Measurements from ENCODE around the gene NALF2. TPM values are rescaled to one million over a fixed set of nuclear protein-coding genes. Genes with fewer than 3 reads are reported as not detected.

The NALF2 gene
- polyA plus RNA-seq, 3 donors = not detected

- H3K36me3 ChIP-seq (replicated peaks in 1 of 2; ENCODE audit: control insufficient read depth in 1 of 2, insufficient read depth in 2 of 2, low read length in 2 of 2) = no peaks in the 10 kb centered on the region
Measured at GRCh38 chrX:69506617-69507499, 2.7 kb downstream of the NALF2 start.

DNA sequence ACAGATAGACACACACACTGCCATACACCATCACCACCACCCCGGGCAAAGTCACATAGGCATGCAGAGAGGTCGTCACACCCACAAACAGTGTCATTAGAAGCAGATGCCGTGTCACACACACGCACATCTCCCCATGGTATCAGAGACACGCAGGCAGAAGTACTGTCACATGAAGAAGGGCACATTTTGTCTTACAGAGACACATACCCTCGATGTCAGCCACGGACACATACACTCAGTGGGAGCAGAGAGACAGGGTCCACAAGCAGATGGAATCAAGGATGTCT lies 3.3 kb downstream of the NALF2 start:
- intact Hi-C loops (cut with micrococcal nuclease) = no loop called here
- H3K9ac ChIP-seq (ENCODE audit: insufficient read depth, low read length, poor library complexity, severe bottlenecking) = no peak overlapping the region
- no peaks in the 10 kb centered on the region for H3K79me2 ChIP-seq (ENCODE audit: insufficient read depth, low read length)
- no peak overlapping the region for H2AFZ ChIP-seq (ENCODE audit: insufficient read depth, low read depth, low read length, poor library complexity, severe bottlenecking)
- WGBS (ENCODE audit: insufficient coverage) = 96% methylated on average over 3 of the region's 7 CpGs
- H3K4me1 ChIP-seq (ENCODE audit: control insufficient read depth in 1 of 2, insufficient read depth in 2 of 2, low read length in 2 of 2) = no peaks in the 10 kb centered on the region
- H3K9me3 ChIP-seq (replicated peaks in 1 of 2; ENCODE audit: control insufficient read depth in 1 of 2, insufficient read depth in 1 of 2, low read length in 2 of 2) = no peaks in the 10 kb centered on the region
- H3K36me3 ChIP-seq (replicated peaks in 1 of 2; ENCODE audit: control insufficient read depth in 1 of 2, insufficient read depth in 2 of 2, low read length in 2 of 2) = no peaks in the 10 kb centered on the region
- Mint-ChIP-seq H3K27me3 (ENCODE audit: low read depth in 3 of 3) (peaks cover 17 to 37% (median 28%) of the 10 kb centered on the region in 3 donors), H3K4me3 (peak overlapping the region in 1 of 2 donors; percentile 55), H3K4me1 (no peaks in the 10 kb centered on the region), H3K9me3 (peaks cover 0 to 10% (median 3%) of the 10 kb centered on the region in 7 donors), H3K36me3 (no peaks in the 10 kb centered on the region), H3K27ac (no peak overlapping the region)
- no peak overlapping the region for H3K27ac ChIP-seq (ENCODE audit: low read depth in 1 of 2, low read length in 2 of 2)
- peaks cover 11 to 33% of the 10 kb centered on the region in 2 donors for H3K27me3 ChIP-seq (ENCODE audit: control insufficient read depth in 2 of 2, insufficient read depth in 2 of 2, low read length in 2 of 2)
- H3K4me2 ChIP-seq (replicated peaks; ENCODE audit: extremely low read depth, low read length, poor library complexity, severe bottlenecking) = no peak overlapping the region
- no peak overlapping the region for H3K4me3 ChIP-seq (replicated peaks in 1 of 3; ENCODE audit: low read depth in 2 of 3, low read length in 3 of 3)
- no peak for DNase-seq
- TF ChIP-seq, protein P1, sequence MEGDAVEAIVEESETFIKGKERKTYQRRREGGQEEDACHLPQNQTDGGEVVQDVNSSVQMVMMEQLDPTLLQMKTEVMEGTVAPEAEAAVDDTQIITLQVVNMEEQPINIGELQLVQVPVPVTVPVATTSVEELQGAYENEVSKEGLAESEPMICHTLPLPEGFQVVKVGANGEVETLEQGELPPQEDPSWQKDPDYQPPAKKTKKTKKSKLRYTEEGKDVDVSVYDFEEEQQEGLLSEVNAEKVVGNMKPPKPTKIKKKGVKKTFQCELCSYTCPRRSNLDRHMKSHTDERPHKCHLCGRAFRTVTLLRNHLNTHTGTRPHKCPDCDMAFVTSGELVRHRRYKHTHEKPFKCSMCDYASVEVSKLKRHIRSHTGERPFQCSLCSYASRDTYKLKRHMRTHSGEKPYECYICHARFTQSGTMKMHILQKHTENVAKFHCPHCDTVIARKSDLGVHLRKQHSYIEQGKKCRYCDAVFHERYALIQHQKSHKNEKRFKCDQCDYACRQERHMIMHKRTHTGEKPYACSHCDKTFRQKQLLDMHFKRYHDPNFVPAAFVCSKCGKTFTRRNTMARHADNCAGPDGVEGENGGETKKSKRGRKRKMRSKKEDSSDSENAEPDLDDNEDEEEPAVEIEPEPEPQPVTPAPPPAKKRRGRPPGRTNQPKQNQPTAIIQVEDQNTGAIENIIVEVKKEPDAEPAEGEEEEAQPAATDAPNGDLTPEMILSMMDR (IDR thresholded peaks at IDR 0.05) = no peak
- no peaks in the 10 kb centered on the region for H4K20me1 ChIP-seq (ENCODE audit: insufficient read depth, low read length)

More at GRCh38 chrX:69506617-69507499, 2.7 kb downstream of the NALF2 start:
- DNase-seq = no peak
- Histone ChIP-seq H3K79me2 (ENCODE audit: insufficient read depth, low read length) (no peaks in the 10 kb centered on the region), H2AFZ (ENCODE audit: insufficient read depth, low read depth, low read length, poor library complexity, severe bottlenecking) (no peak overlapping the region), H3K27me3 (ENCODE audit: control insufficient read depth in 2 of 2, insufficient read depth in 2 of 2, low read length in 2 of 2) (peaks cover 11 to 39% of the 10 kb centered on the region in 2 donors), H3K27ac (ENCODE audit: low read depth in 1 of 2, low read length in 2 of 2) (no peak overlapping the region), H4K20me1 (ENCODE audit: insufficient read depth, low read length) (no peaks in the 10 kb centered on the region), H3K9me3 (replicated peaks in 1 of 2; ENCODE audit: control insufficient read depth in 1 of 2, insufficient read depth in 1 of 2, low read length in 2 of 2) (no peaks in the 10 kb centered on the region), H3K9ac (ENCODE audit: insufficient read depth, low read length, poor library complexity, severe bottlenecking) (no peak overlapping the region), H3K4me2 (replicated peaks; ENCODE audit: extremely low read depth, low read length, poor library complexity, severe bottlenecking) (no peak overlapping the region), H3K4me3 (replicated peaks in 1 of 3; ENCODE audit: low read depth in 2 of 3, low read length in 3 of 3) (no peak overlapping the region), H3K4me1 (ENCODE audit: control insufficient read depth in 1 of 2, insufficient read depth in 2 of 2, low read length in 2 of 2) (no peaks in the 10 kb centered on the region)
- WGBS (ENCODE audit: insufficient coverage) = 40% methylated on average over 3 of the region's 15 CpGs
- intact Hi-C loops (cut with micrococcal nuclease) = no loop called here
- Mint-ChIP-seq H3K27me3 (ENCODE audit: low read depth in 3 of 3) (peaks cover 17 to 37% (median 28%) of the 10 kb centered on the region in 3 donors), H3K36me3 (no peaks in the 10 kb centered on the region), H3K4me1 (no peaks in the 10 kb centered on the region), H3K27ac (peak overlapping the region in 2 of 7 donors; percentile 38 to 54), H3K4me3 (peak overlapping the region in 1 of 2 donors; percentile 55), H3K9me3 (peaks cover 0 to 10% (median 3%) of the 10 kb centered on the region in 7 donors)
- TF ChIP-seq, protein P1 (IDR thresholded peaks at IDR 0.05) = no peak
